ENCODE results near the gene PTGES3L. TPM values are rescaled to one million over a fixed set of nuclear protein-coding genes. Genes with fewer than 3 reads are reported as not detected.

PTGES3L gene
- total and polyA plus RNA-seq, 10 donors, result 0.61 to 1.8 (median 0.93) TPM; not detected in 1

DNA sequence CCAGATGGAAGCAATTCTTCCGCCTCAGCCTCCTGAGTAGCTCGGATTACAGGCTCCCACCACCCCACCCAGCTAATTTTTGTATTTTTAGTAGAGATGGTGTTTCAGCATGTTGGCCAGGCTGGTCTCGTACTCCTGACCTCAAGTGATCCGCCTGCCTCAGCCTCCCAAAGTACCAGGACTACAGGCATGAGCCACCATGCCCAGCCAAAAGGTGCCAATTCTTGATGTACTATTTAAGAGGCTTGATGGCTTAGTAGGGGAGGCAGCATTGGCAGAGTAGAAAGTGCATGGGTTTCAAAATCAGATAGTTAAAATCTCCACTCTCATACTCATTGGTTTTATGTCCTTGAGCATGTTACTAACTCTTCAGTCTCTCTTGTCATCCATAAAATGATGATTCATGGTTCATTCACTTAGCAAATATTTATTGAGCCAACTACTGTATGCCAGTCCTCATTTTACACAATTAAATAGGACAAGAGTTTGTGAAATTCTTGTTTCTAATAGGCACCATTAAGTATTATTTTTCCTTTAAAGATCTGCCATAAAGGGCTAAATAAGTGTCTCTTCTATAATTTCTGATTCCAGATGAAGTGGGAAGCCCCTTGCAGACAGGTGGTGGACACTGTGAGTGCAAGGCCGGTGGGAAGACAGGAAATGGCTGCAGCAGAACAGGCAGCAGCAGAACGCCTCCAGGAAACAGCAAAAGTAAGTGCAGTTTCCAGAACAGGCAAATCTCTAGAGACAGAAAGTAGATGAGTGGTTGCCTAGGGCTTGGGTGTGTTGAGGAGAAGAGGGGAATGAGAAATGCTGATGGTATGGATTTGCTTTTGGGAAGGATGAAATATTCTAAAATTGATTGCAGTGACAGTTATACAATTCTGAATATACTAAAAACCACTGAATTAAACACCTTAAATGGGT is 10.1 kb upstream of the PTGES3L start:
- TF ChIP-seq, protein P1, sequence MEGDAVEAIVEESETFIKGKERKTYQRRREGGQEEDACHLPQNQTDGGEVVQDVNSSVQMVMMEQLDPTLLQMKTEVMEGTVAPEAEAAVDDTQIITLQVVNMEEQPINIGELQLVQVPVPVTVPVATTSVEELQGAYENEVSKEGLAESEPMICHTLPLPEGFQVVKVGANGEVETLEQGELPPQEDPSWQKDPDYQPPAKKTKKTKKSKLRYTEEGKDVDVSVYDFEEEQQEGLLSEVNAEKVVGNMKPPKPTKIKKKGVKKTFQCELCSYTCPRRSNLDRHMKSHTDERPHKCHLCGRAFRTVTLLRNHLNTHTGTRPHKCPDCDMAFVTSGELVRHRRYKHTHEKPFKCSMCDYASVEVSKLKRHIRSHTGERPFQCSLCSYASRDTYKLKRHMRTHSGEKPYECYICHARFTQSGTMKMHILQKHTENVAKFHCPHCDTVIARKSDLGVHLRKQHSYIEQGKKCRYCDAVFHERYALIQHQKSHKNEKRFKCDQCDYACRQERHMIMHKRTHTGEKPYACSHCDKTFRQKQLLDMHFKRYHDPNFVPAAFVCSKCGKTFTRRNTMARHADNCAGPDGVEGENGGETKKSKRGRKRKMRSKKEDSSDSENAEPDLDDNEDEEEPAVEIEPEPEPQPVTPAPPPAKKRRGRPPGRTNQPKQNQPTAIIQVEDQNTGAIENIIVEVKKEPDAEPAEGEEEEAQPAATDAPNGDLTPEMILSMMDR (IDR thresholded peaks at IDR 0.05 in 8 of 11, conservative IDR thresholded peaks at IDR 0.05 in 3 of 11), result no peak
- TF ChIP-seq POLR2AphosphoS5 (IDR thresholded peaks at IDR 0.05), result no peak
- peak overlapping the region in 1 of 8 donors; percentile 28 for H3K27ac ChIP-seq
- peaks cover 0 to 44% (median 21%) of the 10 kb centered on the region in 6 donors for H3K4me1 ChIP-seq
- peaks cover 3 to 98% (median 75%) of the 10 kb centered on the region in 6 donors for H3K36me3 ChIP-seq
- no peaks in the 10 kb centered on the region for H3K9me3 ChIP-seq
- H3K27me3 ChIP-seq (replicated peaks in 1 of 7), result no peaks in the 10 kb centered on the region
- 80 to 88% (median 82%) methylated on average over 6 of the region's 6 CpGs for WGBS, 5 donors
- intact Hi-C loops (cut with DNase I; ENCODE audit: low total_unique reads), result no loop called here
- H3K4me3 ChIP-seq, result no peak overlapping the region
- DNase-seq, result no peak

DNA sequence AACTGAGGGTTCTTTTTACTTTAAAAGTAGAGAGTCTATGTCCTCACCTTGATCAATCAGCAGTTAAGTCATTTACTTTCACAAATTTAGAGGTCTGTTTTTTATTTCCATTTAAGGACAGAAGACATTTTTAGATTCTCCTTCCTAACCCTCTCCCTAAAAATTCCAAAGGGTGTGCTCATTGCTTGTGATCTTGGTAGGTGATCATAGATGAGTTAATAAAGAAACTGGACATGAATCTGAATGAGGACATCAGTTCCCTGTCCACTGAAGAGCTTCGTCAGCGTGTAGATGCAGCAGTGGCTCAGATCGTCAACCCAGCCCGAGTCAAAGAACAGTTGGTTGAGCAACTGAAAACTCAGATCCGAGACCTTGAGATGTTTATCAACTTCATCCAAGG is 9.3 kb upstream of the PTGES3L start:
- Histone ChIP-seq H3K9me3 (no peaks in the 10 kb centered on the region), H3K27me3 (replicated peaks in 1 of 7) (no peaks in the 10 kb centered on the region), H3K4me3 (no peak overlapping the region), H3K4me1 (peaks cover 0 to 52% (median 29%) of the 10 kb centered on the region in 6 donors), H3K36me3 (peaks cover 3 to 94% (median 75%) of the 10 kb centered on the region in 6 donors), H3K27ac (no peak overlapping the region)
- TF ChIP-seq POLR2AphosphoS5 (IDR thresholded peaks at IDR 0.05) (no peak), POLR2A (IDR thresholded peaks at IDR 0.05) (no peak)
- TF ChIP-seq, protein P1 (IDR thresholded peaks at IDR 0.05 in 8 of 11, conservative IDR thresholded peaks at IDR 0.05 in 3 of 11), result no peak
- 89 to 96% (median 94%) methylated on average over 5 of the region's 5 CpGs for WGBS, 5 donors
- intact Hi-C loops (cut with DNase I; ENCODE audit: low total_unique reads), result no loop called here
- DNase-seq, result no peak

- no peaks in the 10 kb centered on the region for H3K27me3 ChIP-seq (replicated peaks in 1 of 7)
- H3K27ac ChIP-seq, result peak overlapping the region; percentile 57 to 88 (median 74)
- H3K36me3 ChIP-seq, result peaks cover 0 to 71% (median 40%) of the 10 kb centered on the region in 6 donors
- TF ChIP-seq, protein P1 (IDR thresholded peaks at IDR 0.05 in 8 of 11, conservative IDR thresholded peaks at IDR 0.05 in 3 of 11), result no peak
- TF ChIP-seq POLR2AphosphoS5 (IDR thresholded peaks at IDR 0.05) (peak in 1 of 3 donors; percentile 48), POLR2A (IDR thresholded peaks at IDR 0.05) (no peak)
- H3K4me3 ChIP-seq, result peak overlapping the region in 2 of 8 donors; percentile 4 to 49
- 0 to 46% (median 0%) methylated on average over 1 of the region's 1 CpG for WGBS, 5 donors
- no peak for DNase-seq
- H3K9me3 ChIP-seq, result no peaks in the 10 kb centered on the region
- peaks cover 17 to 79% (median 58%) of the 10 kb centered on the region in 6 donors for H3K4me1 ChIP-seq
- intact Hi-C loops (cut with DNase I; ENCODE audit: low total_unique reads), result no loop called here
Observed at GRCh38 chr17:42985225-42985624, 5.3 kb upstream of the PTGES3L start.

- intact Hi-C loops (cut with DNase I; ENCODE audit: low total_unique reads), result no loop called here
- Histone ChIP-seq H3K4me1 (peaks cover 22 to 78% (median 66%) of the 10 kb centered on the region in 6 donors), H3K27ac (peak overlapping the region in 2 of 8 donors; percentile 23 to 95), H3K27me3 (replicated peaks in 1 of 7) (no peaks in the 10 kb centered on the region), H3K9me3 (no peaks in the 10 kb centered on the region), H3K36me3 (peaks cover 0 to 41% (median 11%) of the 10 kb centered on the region in 6 donors), H3K4me3 (peak overlapping the region in 3 of 8 donors; percentile 96 to 99 (median 98))
- no peak for DNase-seq
- no peak for TF ChIP-seq POLR2AphosphoS5 (IDR thresholded peaks at IDR 0.05)
- TF ChIP-seq POLR2A (IDR thresholded peaks at IDR 0.05), result no peak
- TF ChIP-seq, protein P1 (IDR thresholded peaks at IDR 0.05 in 8 of 11, conservative IDR thresholded peaks at IDR 0.05 in 3 of 11), result no peak
Observed at GRCh38 chr17:42982266-42982665, 2.4 kb upstream of the PTGES3L start.

Data from spleen (tissue), 11 donors.